ENCODE results near the gene PLET1. TPM values are rescaled to one million over a fixed set of nuclear protein-coding genes. Genes with fewer than 3 reads are reported as not detected.

PLET1 gene
- total and polyA plus RNA-seq, 9 of the 15 experiments (the other 6 are each of a cell fraction or from before 2014, with no cell fraction given): not detected

GRCh38 chr11:112302226-112302868 lies 41.7 kb upstream of the PLET1 start:
- Histone ChIP-seq H3K4me3 (no peak overlapping the region), H4K20me1 (replicated peaks; ENCODE audit: control insufficient read depth, insufficient read depth, low read length) (0 out of 2 replicates have a peak, but pooled peaks cover 6% of the 10 kb centered on the region), H3K36me3 (ENCODE audit: control insufficient read depth, insufficient read depth, low read length) (no peaks in the 10 kb centered on the region), H3K9me1 (ENCODE audit: control insufficient read depth, insufficient read depth, low read length) (no peaks in the 10 kb centered on the region), H3K79me2 (ENCODE audit: control insufficient read depth, insufficient read depth, low read length) (no peaks in the 10 kb centered on the region), H3K9me3 (replicated peaks; ENCODE audit: control insufficient read depth, insufficient read depth, low read depth, low read length) (no peaks in the 10 kb centered on the region), H3K4me1 (replicated peaks in 1 of 2; ENCODE audit: control insufficient read depth in 2 of 2, insufficient read depth in 2 of 2, low read length in 2 of 2) (peaks cover 8 to 13% of the 10 kb centered on the region in 2 experiments; a peak in 4 of 5 replicates), H3K4me2 (ENCODE audit: insufficient read depth, low read length) (no peak overlapping the region), H3K27ac (ENCODE audit: extremely low read depth, low read depth, low read length) (no peak overlapping the region), H3K9ac (ENCODE audit: insufficient read depth in 1 of 2, low read depth in 2 of 2, low read length in 2 of 2) (no peak overlapping the region; a peak in 1 of 4 replicates), H3K27me3 (ENCODE audit: control insufficient read depth in 2 of 2, insufficient read depth in 2 of 2, low read length in 2 of 2) (peaks cover 0 to 39% of the 10 kb centered on the region in 2 experiments; a peak in 2 of 5 replicates), H2AFZ (ENCODE audit: low read depth, low read length) (peak overlapping the region; percentile 49)
- intact Hi-C loops (cut with micrococcal nuclease) (no loop called here), in situ Hi-C loops (cut with MboI) (no loop called here)
- peak in 2 of 4 experiments; percentile 23 to 26 for DNase-seq (ENCODE audit: extremely low read depth in 1 of 4, low spot score in 3 of 4)
- ChIA-PET POLR2A (interaction anchor here (1.0 kb wide), 1 partner anchor 16 kb away, joined by 3 read pairs; no protein-coding TSS in a partner anchor), CTCF (ENCODE audit: low intra/inter-chr PET ratio) (no interaction called here)
- WGBS (ENCODE audit: insufficient coverage, low coverage, missing lambda C conversion rate): 42% methylated on average over 5 of the region's 5 CpGs
- ATAC-seq: peak; percentile 53
- FAIRE-seq: peak; percentile 84
- BruUV-seq (replicated peaks): no TSS peak
- TF ChIP-seq SUPT5H (IDR thresholded peaks at IDR 0.05) (no peak), ZNF316 (IDR thresholded peaks at IDR 0.05) (peak; percentile 93), C11orf30 (IDR thresholded peaks at IDR 0.05; ENCODE audit: low read depth) (peak; percentile 88), GATAD2B (IDR thresholded peaks at IDR 0.05; ENCODE audit: borderline replicate concordance) (0 out of 2 replicates have a peak, but pooled peaks have one; percentile 31), HDAC6 (IDR thresholded peaks at IDR 0.05; ENCODE audit: low read depth, low read length) (no peak), HSF4 (CRISPR knock-in tag; IDR thresholded peaks at IDR 0.05; ENCODE audit: borderline replicate concordance) (no peak), ATF1 (CRISPR knock-in tag; IDR thresholded peaks at IDR 0.05) (no peak), ATF1 (tag; IDR thresholded peaks at IDR 0.05) (no peak), NFE2 (IDR thresholded peaks at IDR 0.05; ENCODE audit: low read depth) (peak; percentile 93), CBX5 (IDR thresholded peaks at IDR 0.05; ENCODE audit: borderline replicate concordance, low read depth) (no peak), WHSC1 (IDR thresholded peaks at IDR 0.05; ENCODE audit: low read length) (no peak), MAFF (IDR thresholded peaks at IDR 0.05; ENCODE audit: low read length) (peak; percentile 97), EWSR1 (IDR thresholded peaks at IDR 0.05; ENCODE audit: borderline replicate concordance, low read depth, partially characterized antibody) (no peak), ELF2 (CRISPR knock-in tag; IDR thresholded peaks at IDR 0.05) (no peak), HNRNPLL (IDR thresholded peaks at IDR 0.05; ENCODE audit: low read depth, low read length, poor library complexity, severe bottlenecking) (no peak), ZBTB33 (CRISPR knock-in tag; IDR thresholded peaks at IDR 0.05) (no peak), BACH1 (tag; IDR thresholded peaks at IDR 0.05) (peak; percentile 77; the same call in 1 of the 2 replicates), MAFK (IDR thresholded peaks at IDR 0.05; ENCODE audit: low read length) (peak; percentile 92), ZNF232 (CRISPR knock-in tag; IDR thresholded peaks at IDR 0.05) (no peak), EP300 (IDR thresholded peaks at IDR 0.05; ENCODE audit: low read length) (peak; percentile 28; the same call in 1 of the 2 replicates)
- TF ChIP-seq, protein P1, sequence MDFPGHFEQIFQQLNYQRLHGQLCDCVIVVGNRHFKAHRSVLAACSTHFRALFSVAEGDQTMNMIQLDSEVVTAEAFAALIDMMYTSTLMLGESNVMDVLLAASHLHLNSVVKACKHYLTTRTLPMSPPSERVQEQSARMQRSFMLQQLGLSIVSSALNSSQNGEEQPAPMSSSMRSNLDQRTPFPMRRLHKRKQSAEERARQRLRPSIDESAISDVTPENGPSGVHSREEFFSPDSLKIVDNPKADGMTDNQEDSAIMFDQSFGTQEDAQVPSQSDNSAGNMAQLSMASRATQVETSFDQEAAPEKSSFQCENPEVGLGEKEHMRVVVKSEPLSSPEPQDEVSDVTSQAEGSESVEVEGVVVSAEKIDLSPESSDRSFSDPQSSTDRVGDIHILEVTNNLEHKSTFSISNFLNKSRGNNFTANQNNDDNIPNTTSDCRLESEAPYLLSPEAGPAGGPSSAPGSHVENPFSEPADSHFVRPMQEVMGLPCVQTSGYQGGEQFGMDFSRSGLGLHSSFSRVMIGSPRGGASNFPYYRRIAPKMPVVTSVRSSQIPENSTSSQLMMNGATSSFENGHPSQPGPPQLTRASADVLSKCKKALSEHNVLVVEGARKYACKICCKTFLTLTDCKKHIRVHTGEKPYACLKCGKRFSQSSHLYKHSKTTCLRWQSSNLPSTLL (IDR thresholded peaks at IDR 0.05): no peak
- TF ChIP-seq, protein P2, sequence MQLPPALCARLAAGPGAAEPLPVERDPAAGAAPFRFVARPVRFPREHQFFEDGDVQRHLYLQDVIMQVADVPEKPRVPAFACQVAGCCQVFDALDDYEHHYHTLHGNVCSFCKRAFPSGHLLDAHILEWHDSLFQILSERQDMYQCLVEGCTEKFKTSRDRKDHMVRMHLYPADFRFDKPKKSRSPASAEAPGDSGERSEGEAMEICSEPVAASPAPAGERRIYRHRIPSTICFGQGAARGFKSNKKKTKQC (CRISPR knock-in tag; IDR thresholded peaks at IDR 0.05): no peak
